ENCODE measurements around the gene EFCAB6.

DNA sequence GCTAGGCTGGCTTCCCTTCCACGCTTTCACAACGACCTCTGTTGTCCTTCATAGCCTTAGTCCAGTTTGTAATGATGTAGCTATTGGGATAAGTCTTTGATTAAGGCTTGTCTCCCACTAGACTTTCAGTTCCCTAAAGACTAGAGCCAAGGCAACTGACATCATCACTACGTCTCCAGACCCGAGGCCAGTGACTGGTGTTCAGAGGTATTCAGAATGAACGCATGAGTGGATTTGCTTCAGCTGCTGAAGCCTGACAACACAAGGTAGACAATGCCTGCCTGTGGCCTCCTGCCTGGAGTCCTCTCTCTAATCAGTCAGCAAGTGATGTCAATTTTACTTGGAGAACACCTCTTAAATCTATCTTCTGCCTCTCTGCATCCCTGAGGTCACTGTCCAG, 13.6 kb downstream of the EFCAB6 start:
- no peak for TF ChIP-seq CTCF (IDR thresholded peaks at IDR 0.05)
- no peak for TF ChIP-seq POLR2A (IDR thresholded peaks at IDR 0.05)

All from heart left ventricle (tissue), 13 donors.